HCT116 (cell line): ENCODE measurements around the gene CTTN. TPM values are rescaled to one million over a fixed set of nuclear protein-coding genes. Genes with fewer than 3 reads are reported as not detected.

Source experiments
- ATAC-seq: fragments of 200-7000 bp; cut with Tn5 transposase; 2 replicates; pipeline ENCODE4 v1.9.1; 2020; ENCODE audit warnings: mild to moderate bottlenecking, moderate library complexity
- BruUV-seq: library from RNA; stranded (reverse); fragments of 400-500 nt; replicated peaks from 2 replicates; lab custom pipeline; 2021; lab: Mats Ljungman, UMichigan
- CTCF ChIA-PET: fragments of 300-600 bp; sonication (Branson Sonifier 250); formaldehyde crosslinking; loops from one replicate; lab custom pipeline; 2021; ENCODE audit warnings: antibody characterized with exemption; lab: Charles Lee
- POLR2A ChIA-PET: fragments of 300-600, 350-600 bp; sonication (Branson Sonifier 250); formaldehyde crosslinking; loops from one replicate; lab custom pipeline; 2021; ENCODE audit warnings: antibody characterized with exemption; lab: Charles Lee
- RAD21 ChIA-PET, 2 experiments: fragments of 300-600 bp; sonication (Branson Sonifier 250); formaldehyde crosslinking; loops; one replicate each; lab custom pipeline; 2023; ENCODE audit warnings: low total read pairs in 2 of 2; ENCODE audit not compliant: uncharacterized antibody in 2 of 2, unreplicated experiment in 2 of 2, low non-redundant PET in 1 of 2; lab: Charles Lee
- DNase-seq: peaks from one replicate; pipeline ENCODE4 v3.0.0-alpha.2; 2010; ENCODE audit warnings: low read depth, low spot score
- H2AFZ ChIP-seq: fragments of 200-600 bp; shearing (Covaris generic), sonication (generic); 2 replicates; pipeline ENCODE4 v1.6.1; 2017; ENCODE audit warnings: low read depth, mixed run types, mixed read lengths, antibody characterized with exemption, low read length; ENCODE audit not compliant: poor library complexity, severe bottlenecking
- H3K27ac ChIP-seq: 2 replicates; pipeline ENCODE4 v1.5.1; 2012; ENCODE audit warnings: low read depth, low read length
- H3K27me3 ChIP-seq: fragments of 200-600 bp; sonication (generic); 2 replicates; pipeline ENCODE4 v1.6.1; 2016; ENCODE audit warnings: mixed run types, low read length, mixed read lengths; ENCODE audit not compliant: insufficient read depth
- H3K36me3 ChIP-seq, 2 experiments: fragments of 200-500 bp in 1 of 2; fragments of 200-600 bp in 1 of 2; sonication (Bioruptor generic) in 1 of 2; sonication (generic) in 1 of 2; 2 replicates each; pipeline versions ENCODE4 v1.5.1 to v1.6.1; 2014 to 2016; ENCODE audit warnings: low read length in 2 of 2, inconsistent platforms in 1 of 2, mixed read lengths in 1 of 2, mixed run types in 1 of 2; ENCODE audit not compliant: insufficient read depth in 2 of 2, control insufficient read depth in 1 of 2
- H3K4me1 ChIP-seq, 2 experiments: fragments of 200-600 bp in 1 of 2; sonication (generic) in 1 of 2; 2 replicates each; pipeline versions ENCODE4 v1.5.1 to v1.6.1; 2012 to 2017; ENCODE audit warnings: low read length in 2 of 2, inconsistent platforms in 1 of 2, mild to moderate bottlenecking in 1 of 2, mixed read lengths in 1 of 2, mixed run types in 1 of 2, moderate library complexity in 1 of 2; ENCODE audit not compliant: insufficient read depth in 2 of 2, control insufficient read depth in 1 of 2
- H3K4me2 ChIP-seq: fragments of 200-600 bp; sonication (generic); 2 replicates; pipeline ENCODE4 v1.6.1; 2017; ENCODE audit warnings: mixed run types, low read length, mixed read lengths
- H3K4me3 ChIP-seq, 2 experiments: fragments of 200-600 bp in 1 of 2; sonication (generic) in 1 of 2; replicated peaks in 1 of 2; 2 replicates each; pipeline ENCODE4 v1.5.1; 2011 to 2016; ENCODE audit warnings: low read length in 2 of 2, control low read depth in 1 of 2, low read depth in 1 of 2, mild to moderate bottlenecking in 1 of 2, mixed read lengths in 1 of 2, mixed run types in 1 of 2
- H3K79me2 ChIP-seq: fragments of 200-600 bp; sonication (generic); 2 replicates; pipeline ENCODE4 v1.6.1; 2017; ENCODE audit warnings: mild to moderate bottlenecking, mixed run types, low read length, moderate library complexity, mixed read lengths; ENCODE audit not compliant: insufficient read depth
- H3K9ac ChIP-seq: fragments of 200-600 bp; sonication (generic); 2 replicates; pipeline ENCODE4 v1.6.1; 2016; ENCODE audit warnings: low read length, mixed read lengths
- H3K9me2 ChIP-seq: fragments of 200-600 bp; sonication (generic), shearing (Covaris generic); 2 replicates; pipeline ENCODE4 v1.6.1; 2017; ENCODE audit warnings: mixed run types, mild to moderate bottlenecking, moderate library complexity; ENCODE audit not compliant: insufficient read depth
- H3K9me3 ChIP-seq, 2 experiments: fragments of 200-500 bp in 1 of 2; fragments of 200-600 bp in 1 of 2; sonication (Bioruptor generic) in 1 of 2; sonication (generic) in 1 of 2; 2 replicates each; pipeline ENCODE4 v1.6.1; 2014 to 2017; ENCODE audit warnings: low read length in 2 of 2, mixed read lengths in 2 of 2, inconsistent platforms in 1 of 2, low read depth in 1 of 2, mild to moderate bottlenecking in 1 of 2, mixed run types in 1 of 2, moderate library complexity in 1 of 2; ENCODE audit not compliant: control insufficient read depth in 1 of 2, insufficient read depth in 1 of 2
- H4K20me1 ChIP-seq: fragments of 200-600 bp; sonication (generic), shearing (Covaris generic); 2 replicates; pipeline ENCODE4 v1.6.1; 2017; ENCODE audit warnings: mixed run types, mild to moderate bottlenecking, moderate library complexity; ENCODE audit not compliant: insufficient read depth
- ATF3 ChIP-seq: IDR thresholded peaks from 2 replicates; pipeline ENCODE4 v1.6.1; 2012
- CBX3 ChIP-seq: IDR thresholded peaks from 2 replicates; pipeline ENCODE4 v1.6.1; 2012; ENCODE audit warnings: low read depth
- CTCF ChIP-seq, 3 experiments: fragments of 200-600 bp in 1 of 3; sonication (generic) in 1 of 3; IDR thresholded peaks in 2 of 3; conservative IDR thresholded peaks in 1 of 3; 2 replicates each; pipeline ENCODE4 v1.5.1; 2012 to 2017; ENCODE audit warnings: low read depth in 2 of 3, low read length in 2 of 3, antibody characterized with exemption in 1 of 3, borderline replicate concordance in 1 of 3, control low read depth in 1 of 3, mild to moderate bottlenecking in 1 of 3, mixed read lengths in 1 of 3, mixed run types in 1 of 3, moderate library complexity in 1 of 3; ENCODE audit not compliant: insufficient read depth in 1 of 3
- EGR1 ChIP-seq: IDR thresholded peaks from 2 replicates; pipeline ENCODE4 v1.6.1; 2012; ENCODE audit warnings: low read depth
- EZH2 ChIP-seq: fragments of 200-600 bp; sonication (generic); IDR thresholded peaks from 2 replicates; pipeline ENCODE4 v1.6.1; 2017; ENCODE audit warnings: antibody characterized with exemption, mixed run types
- FOSL1 ChIP-seq: IDR thresholded peaks from 2 replicates; pipeline ENCODE4 v1.6.1; 2012; ENCODE audit warnings: low read depth
- JUND ChIP-seq: IDR thresholded peaks from 2 replicates; pipeline ENCODE4 v1.6.1; 2012
- MAX ChIP-seq: IDR thresholded peaks from 2 replicates; pipeline ENCODE4 v1.6.1; 2012
- SIN3A ChIP-seq: IDR thresholded peaks from 2 replicates; pipeline ENCODE4 v1.6.1; 2012; ENCODE audit warnings: low read depth
- SP1 ChIP-seq: IDR thresholded peaks from 2 replicates; pipeline ENCODE4 v1.6.1; 2012; ENCODE audit warnings: low read depth
- SRF ChIP-seq: IDR thresholded peaks from 2 replicates; pipeline ENCODE4 v1.6.1; 2012; ENCODE audit warnings: low read depth
- ZBTB33 ChIP-seq: IDR thresholded peaks from 2 replicates; pipeline ENCODE4 v1.6.1; 2011; ENCODE audit warnings: mild to moderate bottlenecking, low read length, moderate library complexity; ENCODE audit not compliant: insufficient replicate concordance; ENCODE audit errors: extremely low read depth
- ZFX ChIP-seq: fragments of 450-650 bp; IDR thresholded peaks from 2 replicates; pipeline ENCODE4 v1.6.1; 2017
- intact Hi-C: fragments of 100-400 bp; cut with micrococcal nuclease; formaldehyde crosslinking; loops from 2 replicates; pipeline ENCODE4 v1.10.0; 2022
- total RNA-seq: library from RNA; stranded (reverse); gene quantifications from one replicate; pipeline ENCODE4 v1.2.1, GENCODE V29; 2021; ENCODE audit not compliant: unreplicated experiment

CTTN gene
- total RNA-seq, 1 experiment from 2014 or later, result 249 TPM

GRCh38 chr11:70378506-70379134 lies 19.7 kb upstream of the CTTN start:
- RAD21 ChIA-PET, result no interaction called here
- H3K36me3 ChIP-seq, result peaks cover 22 to 23% of the 10 kb centered on the region in 2 experiments; a peak in 3 of 4 replicates
- intact Hi-C loops, result no loop called here
- no peaks in the 10 kb centered on the region for H3K27me3 ChIP-seq
- H4K20me1 ChIP-seq, result no peaks in the 10 kb centered on the region; the same call in 1 of the 2 replicates
- peaks cover 10% of the 10 kb centered on the region for H3K79me2 ChIP-seq
- CTCF ChIA-PET, result interaction anchor here (1.0 kb wide), 1 partner anchor 10 kb away, joined by 3 read pairs; no protein-coding TSS in a partner anchor
- H3K4me3 ChIP-seq, result no peak overlapping the region
- H2AFZ ChIP-seq, result no peak overlapping the region
- no TSS peak for BruUV-seq
- H3K9me3 ChIP-seq, result no peaks in the 10 kb centered on the region
- no peak overlapping the region for H3K9ac ChIP-seq
- POLR2A ChIA-PET, result no interaction called here
- no peak overlapping the region for H3K4me2 ChIP-seq
- H3K4me1 ChIP-seq, result peaks cover 3 to 13% of the 10 kb centered on the region in 2 experiments; a peak in 3 of 4 replicates
- no peaks in the 10 kb centered on the region for H3K9me2 ChIP-seq
- ATAC-seq (peak; percentile 65), DNase-seq (no peak)
- TF ChIP-seq ZBTB33 (no peak), SRF (no peak), JUND (no peak), ATF3 (no peak), ZFX (no peak), SP1 (no peak), CBX3 (peak; percentile 41; the same call in 1 of the 2 replicates), SIN3A (no peak), MAX (no peak), CTCF (IDR thresholded peaks at IDR 0.05 in 2 of 3, conservative IDR thresholded peaks at IDR 0.05 in 1 of 3; ENCODE audit: borderline replicate concordance in 1 of 3, insufficient read depth in 1 of 3, low read depth in 2 of 3, low read length in 2 of 3) (peak in 1 of 3 experiments; percentile 37; a peak in 2 of 6 replicates), EGR1 (no peak), EZH2 (no peak), FOSL1 (no peak)
- H3K27ac ChIP-seq, result no peak overlapping the region
